GM10266 (cell line): ENCODE data around the gene CHIT1.
"Not testable (repeated sequence)": the region's sequence is repeated elsewhere in the genome, so short reads cannot be mapped to it uniquely, and the experiment has no call there.

ENCODE experiments used
- DNase-seq: peaks from one replicate; pipeline ENCODE4 v3.0.0; 2012; ENCODE audit errors: extremely low spot score
- TF ChIP-seq, protein P1 (sequence below): IDR thresholded peaks from 2 replicates; pipeline ENCODE4 v1.5.1; 2012; ENCODE audit warnings: mild to moderate bottlenecking, low read depth; ENCODE audit not compliant: control insufficient read depth, insufficient read depth; ENCODE audit errors: missing control alignments

CHIT1 gene

DNA sequence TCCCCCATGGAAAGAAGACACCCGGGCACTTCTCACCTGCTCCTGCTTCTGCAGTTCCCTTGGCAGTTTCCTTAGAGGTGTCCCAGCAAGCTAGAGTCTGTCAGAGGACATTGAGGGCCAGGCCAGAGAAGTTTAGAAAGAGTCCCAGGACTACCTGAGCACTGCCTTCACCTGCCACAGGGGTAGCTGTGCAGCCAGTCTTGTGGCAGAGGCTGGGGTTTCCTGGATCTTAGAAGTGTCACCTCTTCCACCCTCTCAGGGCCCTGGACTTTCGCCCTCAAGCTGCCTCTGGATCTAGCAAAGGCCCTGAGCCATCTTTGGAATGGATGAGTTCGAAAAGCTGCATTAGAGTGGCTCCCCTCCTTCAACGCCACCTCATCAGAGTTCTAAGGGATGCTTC, 41.0 kb upstream of the CHIT1 start:
- DNase-seq, result no peak
- TF ChIP-seq, protein P1, sequence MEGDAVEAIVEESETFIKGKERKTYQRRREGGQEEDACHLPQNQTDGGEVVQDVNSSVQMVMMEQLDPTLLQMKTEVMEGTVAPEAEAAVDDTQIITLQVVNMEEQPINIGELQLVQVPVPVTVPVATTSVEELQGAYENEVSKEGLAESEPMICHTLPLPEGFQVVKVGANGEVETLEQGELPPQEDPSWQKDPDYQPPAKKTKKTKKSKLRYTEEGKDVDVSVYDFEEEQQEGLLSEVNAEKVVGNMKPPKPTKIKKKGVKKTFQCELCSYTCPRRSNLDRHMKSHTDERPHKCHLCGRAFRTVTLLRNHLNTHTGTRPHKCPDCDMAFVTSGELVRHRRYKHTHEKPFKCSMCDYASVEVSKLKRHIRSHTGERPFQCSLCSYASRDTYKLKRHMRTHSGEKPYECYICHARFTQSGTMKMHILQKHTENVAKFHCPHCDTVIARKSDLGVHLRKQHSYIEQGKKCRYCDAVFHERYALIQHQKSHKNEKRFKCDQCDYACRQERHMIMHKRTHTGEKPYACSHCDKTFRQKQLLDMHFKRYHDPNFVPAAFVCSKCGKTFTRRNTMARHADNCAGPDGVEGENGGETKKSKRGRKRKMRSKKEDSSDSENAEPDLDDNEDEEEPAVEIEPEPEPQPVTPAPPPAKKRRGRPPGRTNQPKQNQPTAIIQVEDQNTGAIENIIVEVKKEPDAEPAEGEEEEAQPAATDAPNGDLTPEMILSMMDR, result no peak

DNA sequence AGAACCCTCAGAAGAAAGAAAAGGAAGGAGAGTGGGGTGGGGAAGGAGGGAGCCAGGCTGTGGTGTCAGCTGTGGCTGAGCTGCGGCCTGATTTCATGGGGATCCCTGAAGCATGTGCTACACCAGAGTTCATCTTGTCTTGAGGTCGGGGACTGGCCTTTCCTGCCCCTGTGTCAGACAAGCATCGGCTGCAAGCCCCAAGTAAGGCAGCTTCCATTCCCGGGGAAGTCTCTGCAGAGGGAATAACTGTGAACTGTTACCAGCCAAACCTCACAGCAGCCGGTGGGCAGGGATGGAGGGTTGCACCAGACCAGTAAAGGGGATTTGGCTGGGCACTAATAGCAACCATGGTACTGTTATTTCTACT, 40.2 kb upstream of the CHIT1 start:
- no peak for DNase-seq
- TF ChIP-seq, protein P1, result no peak

DNA sequence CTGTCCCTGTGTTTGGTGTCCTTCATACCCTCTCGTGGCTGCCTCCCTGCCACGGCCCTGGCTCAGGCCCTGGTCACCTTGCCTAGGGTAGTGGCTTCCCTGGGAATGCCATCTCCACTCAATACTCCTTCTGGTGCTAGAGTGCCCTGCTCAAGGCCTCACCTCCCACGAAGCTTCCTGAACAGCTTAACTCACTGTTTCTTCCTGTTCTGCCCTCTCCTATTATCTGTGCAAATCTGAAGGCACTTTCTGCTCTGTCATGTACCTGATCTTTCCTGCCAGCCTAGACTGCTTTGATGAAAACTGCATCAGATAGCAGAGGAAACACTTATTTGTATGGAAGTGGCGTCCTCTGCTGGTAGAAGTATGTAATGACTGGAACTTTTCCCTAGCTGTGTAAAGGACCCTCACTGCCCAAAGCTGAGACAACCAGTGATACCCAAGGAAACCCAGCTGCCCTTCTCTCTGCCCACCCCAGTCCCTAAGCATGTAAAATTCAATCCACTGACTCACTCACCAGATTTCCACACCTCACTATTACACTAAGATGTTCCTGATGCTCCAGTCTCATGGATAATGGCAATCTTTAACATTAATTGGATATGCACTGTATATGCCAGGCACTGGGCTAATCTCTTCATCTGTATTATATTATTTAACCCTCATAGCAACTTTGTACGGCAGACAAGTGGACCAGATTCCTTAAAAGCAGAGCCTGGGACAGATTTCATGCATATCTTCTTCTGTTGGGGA, 39.6 kb upstream of the CHIT1 start:
- TF ChIP-seq, protein P1, result peak; percentile 80
- DNase-seq, result peak; percentile 76

DNA sequence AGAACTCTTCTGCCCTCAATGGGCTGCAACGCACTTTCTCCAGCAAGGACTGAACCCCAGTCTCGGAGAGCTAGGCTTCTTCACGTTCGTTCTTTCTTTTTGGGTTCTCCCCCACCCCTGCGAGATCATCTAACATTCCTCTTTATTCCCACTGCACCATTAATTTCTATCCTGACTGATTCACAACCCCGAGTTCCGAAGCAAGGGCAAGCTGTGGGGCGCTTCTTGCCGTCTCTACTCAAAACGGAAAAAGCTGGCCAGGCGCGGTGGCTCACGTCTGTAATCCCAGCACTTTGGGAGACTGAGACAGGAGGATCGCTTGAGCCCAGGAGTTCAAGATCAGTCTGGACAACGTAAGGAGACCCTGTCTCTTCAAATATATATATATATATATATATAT, 38.4 kb upstream of the CHIT1 start:
- TF ChIP-seq, protein P1, result no peak
- no peak for DNase-seq

DNA sequence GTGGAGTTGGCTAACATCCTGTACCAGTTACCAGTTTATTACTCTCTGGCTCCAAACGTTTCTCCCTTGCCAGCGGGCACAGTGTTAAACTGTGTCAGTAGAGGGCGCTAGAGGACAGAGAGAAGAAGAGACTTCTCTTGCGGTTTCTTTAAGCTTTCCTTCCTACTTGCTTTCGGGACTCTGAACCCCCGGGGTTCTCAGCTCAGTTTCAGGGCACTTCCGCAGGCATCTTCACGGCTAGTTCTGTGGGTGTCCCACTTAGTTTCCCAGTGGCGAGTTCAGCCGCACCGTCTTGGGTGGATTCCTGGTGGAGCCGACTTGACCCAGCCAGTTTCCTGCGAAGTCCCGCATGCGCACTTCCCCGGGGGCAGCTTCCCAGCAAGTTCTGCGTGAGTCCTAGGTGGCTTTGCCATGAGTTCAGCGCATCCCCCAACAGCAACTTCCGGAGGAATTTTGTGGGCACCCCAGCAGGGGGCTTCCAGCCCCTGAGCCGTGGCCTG, 37.9 kb upstream of the CHIT1 start:
- DNase-seq, result peak; percentile 82
- TF ChIP-seq, protein P1, result peak; percentile 92

DNA sequence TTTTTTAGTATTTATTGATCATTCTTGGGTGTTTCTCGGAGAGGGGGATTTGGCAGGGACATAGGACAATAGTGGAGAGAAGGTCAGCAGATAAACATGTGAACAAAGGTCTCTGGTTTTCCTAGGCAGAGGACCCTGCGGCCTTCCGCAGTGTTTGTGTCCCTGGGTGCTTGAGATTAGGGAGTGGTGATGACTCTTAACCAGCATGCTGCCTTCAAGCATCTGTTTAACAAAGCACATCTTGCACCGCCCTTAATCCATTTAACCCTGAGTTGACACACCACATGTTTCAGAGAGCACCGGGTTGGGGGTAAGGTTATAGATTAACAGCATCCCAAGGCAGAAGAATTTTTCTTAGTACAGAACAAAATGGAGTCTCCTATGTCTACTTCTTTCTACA, 36.7 kb upstream of the CHIT1 start:
- DNase-seq, result not testable (repeated sequence)

DNA sequence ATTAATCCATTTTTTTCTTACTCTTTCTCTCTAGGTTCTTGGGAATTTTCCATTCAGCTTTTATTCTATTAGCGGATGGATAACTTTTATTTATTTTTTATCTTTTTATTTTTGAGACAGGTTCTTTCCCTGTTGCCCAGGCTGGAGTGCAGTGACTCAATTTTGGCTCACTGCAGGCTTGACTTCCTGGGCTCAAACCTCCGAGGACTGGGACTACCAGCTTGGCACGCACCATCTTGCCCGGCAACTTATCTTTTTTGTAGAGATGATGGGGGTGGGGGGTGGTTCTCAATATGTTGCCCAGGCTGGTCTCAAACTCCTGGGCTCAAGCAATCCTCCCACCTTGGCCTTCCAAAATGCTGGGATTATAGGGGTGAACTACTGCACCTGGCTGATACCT, 36.1 kb upstream of the CHIT1 start:
- TF ChIP-seq, protein P1, result no peak
- no peak for DNase-seq

DNA sequence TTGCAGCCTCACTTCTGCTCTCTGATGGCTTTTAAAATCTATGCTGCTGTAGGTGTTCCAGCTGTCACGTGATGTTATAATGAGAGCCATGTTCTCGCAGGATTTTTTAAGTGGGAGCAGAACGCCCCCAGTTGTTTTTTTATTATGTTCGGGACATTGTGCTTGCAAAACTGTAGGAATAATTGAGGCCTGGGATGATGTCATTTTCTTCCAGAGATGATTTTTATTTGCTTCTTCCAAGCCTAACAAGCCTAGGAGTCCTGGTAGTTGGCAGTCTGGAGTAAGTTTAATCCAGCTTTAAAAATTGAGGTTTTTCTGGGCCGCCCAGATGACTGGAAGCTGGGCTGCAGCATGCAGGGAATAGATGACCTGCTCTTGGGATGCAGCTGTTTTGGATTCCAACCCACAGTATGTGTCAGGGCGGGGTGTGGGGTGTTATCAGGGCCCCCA, 34.6 kb upstream of the CHIT1 start:
- no peak for DNase-seq
- TF ChIP-seq, protein P1, result no peak
